GM18508 (cell line): ENCODE results near the gene DIP2C.
"Not testable (repeated sequence)": the region's sequence is repeated elsewhere in the genome, so short reads cannot be mapped to it uniquely, and the experiment has no call there.

Experiments
- ATAC-seq: cut with Tn5 transposase; IDR thresholded peaks from one replicate; pipeline ENCODE4 v1.9.1; 2021; ENCODE audit warnings: moderate number of reproducible peaks; ENCODE audit not compliant: insufficient read depth, unreplicated experiment

The DIP2C gene

GRCh38 chr10:618229-618989 lies 71.1 kb downstream of the DIP2C start:
- no peak for ATAC-seq

- ATAC-seq = no peak
Observed at GRCh38 chr10:617471-617870, 72.0 kb downstream of the DIP2C start.

GRCh38 chr10:615583-616152 lies 73.8 kb downstream of the DIP2C start:
- no peak for ATAC-seq

GRCh38 chr10:614790-615582 lies 74.5 kb downstream of the DIP2C start:
- no peak for ATAC-seq

- no peak for ATAC-seq
Observed at GRCh38 chr10:614139-614711, 75.2 kb downstream of the DIP2C start.

GRCh38 chr10:613271-614138 lies 76.0 kb downstream of the DIP2C start:
- no peak for ATAC-seq

GRCh38 chr10:612696-613095 lies 76.8 kb downstream of the DIP2C start:
- ATAC-seq = no peak

- ATAC-seq = not testable (repeated sequence)
Observed at GRCh38 chr10:610642-611305, 78.7 kb downstream of the DIP2C start.

GRCh38 chr10:609868-610545 lies 79.5 kb downstream of the DIP2C start:
- ATAC-seq = no peak

- no peak for ATAC-seq
Observed at GRCh38 chr10:609262-609658, 80.2 kb downstream of the DIP2C start.

- ATAC-seq = no peak
Observed at GRCh38 chr10:608331-609261, 80.9 kb downstream of the DIP2C start.

- no peak for ATAC-seq
Observed at GRCh38 chr10:607545-608185, 81.8 kb downstream of the DIP2C start.

GRCh38 chr10:606762-607544 lies 82.5 kb downstream of the DIP2C start:
- ATAC-seq = no peak

GRCh38 chr10:605632-606325 lies 83.7 kb downstream of the DIP2C start:
- ATAC-seq = no peak

GRCh38 chr10:604716-605631 lies 84.5 kb downstream of the DIP2C start:
- no peak for ATAC-seq
